Ishikawa (cell line): ENCODE results near the gene LHPP.

Experiments used
- EGR1 ChIP-seq: IDR thresholded peaks from 2 replicates; pipeline ENCODE4 v1.6.1; 2012
- EP300 ChIP-seq: IDR thresholded peaks from 2 replicates; pipeline ENCODE4 v1.6.1; 2012; ENCODE audit warnings: borderline replicate concordance
- MAX ChIP-seq: IDR thresholded peaks from 2 replicates; pipeline ENCODE4 v1.6.1; 2012
- NFIC ChIP-seq: IDR thresholded peaks from 2 replicates; pipeline ENCODE4 v1.6.1; 2012

- TF ChIP-seq EGR1 (no peak), MAX (no peak), NFIC (no peak), EP300 (no peak)
Observed at GRCh38 chr10:124564881-124565280, 103.3 kb downstream of the LHPP start.
